Head of caudate nucleus (tissue), 42 donors: Measurements from ENCODE around the gene FILIP1.

Source experiments
- DNase-seq, 42 donors: peaks; one replicate each; pipeline versions ENCODE4 v3.0.0 to v3.0.0-alpha.2; 2020 to 2021; ENCODE audit warnings: mixed read lengths in 7 of 42
- intact Hi-C: fragments of 100-400 bp; cut with DNase I; formaldehyde crosslinking; loops from one replicate; pipeline ENCODE4 v1.15.0; 2022

The FILIP1 gene

DNA sequence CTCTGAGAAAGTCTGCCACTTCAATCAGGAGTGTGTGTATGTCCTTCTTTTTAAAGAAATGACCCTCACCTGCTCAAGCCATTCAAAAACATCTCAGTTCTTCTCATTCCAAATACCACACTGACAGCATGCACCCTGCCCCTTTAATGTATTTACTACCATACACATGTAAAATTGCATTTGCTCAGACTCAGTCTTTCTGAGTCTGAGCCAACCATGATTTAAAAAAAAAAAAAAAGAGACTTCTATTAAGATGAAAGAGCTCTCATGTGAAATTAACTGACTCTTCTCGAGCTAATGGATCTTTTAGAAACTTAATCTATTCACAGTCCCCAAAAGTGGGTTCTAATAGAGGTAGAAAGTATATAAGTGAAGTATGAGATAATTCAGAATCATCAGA lies 1.4 kb upstream of the FILIP1 start:
- intact Hi-C loops: no loop called here

DNA sequence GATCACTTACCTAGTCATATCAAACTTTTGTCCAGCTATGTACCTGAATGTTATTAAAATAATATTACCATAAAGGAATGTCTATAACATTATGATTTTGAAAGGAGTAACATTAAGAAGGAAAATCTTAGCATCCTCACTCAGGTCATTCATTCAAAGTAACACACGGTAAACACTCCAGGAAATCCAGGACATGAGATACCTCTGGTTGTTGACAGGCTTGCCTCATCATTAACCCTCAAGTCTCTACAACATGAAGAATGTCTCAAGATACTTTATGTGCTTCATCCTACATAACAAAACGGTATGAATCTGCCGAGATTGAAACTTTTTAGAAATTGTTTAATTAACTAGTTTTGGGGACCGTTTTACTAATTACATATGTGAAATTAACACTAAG lies 690 bp upstream of the FILIP1 start:
- no peak for DNase-seq
- intact Hi-C loops: no loop called here

More for the DNA sequence above, 1.4 kb upstream of the FILIP1 start:
- DNase-seq: no peak

DNA sequence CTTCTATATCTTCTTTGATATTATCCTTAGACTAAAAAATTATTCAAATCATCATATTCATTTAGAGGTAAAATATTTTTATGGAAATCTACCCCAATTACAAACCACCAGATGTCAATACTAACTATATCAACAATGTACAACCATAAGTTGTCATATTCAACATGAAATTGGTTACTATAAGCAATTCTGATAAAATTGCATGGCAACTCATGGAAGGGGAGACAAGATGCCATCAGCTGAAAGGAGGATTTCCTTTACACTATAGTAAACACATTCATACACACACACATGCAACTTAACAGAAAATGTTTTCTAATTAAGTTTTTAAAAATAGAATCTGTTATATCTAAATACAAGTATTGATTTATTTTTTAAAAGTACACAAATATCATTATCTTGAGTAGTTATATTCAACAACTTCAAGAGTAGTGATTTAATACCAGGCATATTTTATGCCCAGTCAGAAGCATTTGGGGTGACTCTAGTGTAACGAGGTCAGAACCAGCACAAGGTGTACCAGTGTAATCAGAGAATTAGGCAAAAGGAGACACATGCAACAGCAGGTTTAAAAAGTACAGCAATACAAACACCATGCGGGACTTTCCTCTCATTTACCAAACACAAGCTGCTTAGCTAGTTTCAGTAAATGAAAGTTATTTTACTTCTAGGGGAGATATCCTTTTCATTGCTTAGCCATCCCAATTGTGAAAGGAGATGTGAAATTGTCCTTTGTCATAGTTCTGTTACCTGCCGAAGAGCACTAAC lies 1.0 kb downstream of the FILIP1 start:
- no peak for DNase-seq
- intact Hi-C loops: no loop called here

DNA sequence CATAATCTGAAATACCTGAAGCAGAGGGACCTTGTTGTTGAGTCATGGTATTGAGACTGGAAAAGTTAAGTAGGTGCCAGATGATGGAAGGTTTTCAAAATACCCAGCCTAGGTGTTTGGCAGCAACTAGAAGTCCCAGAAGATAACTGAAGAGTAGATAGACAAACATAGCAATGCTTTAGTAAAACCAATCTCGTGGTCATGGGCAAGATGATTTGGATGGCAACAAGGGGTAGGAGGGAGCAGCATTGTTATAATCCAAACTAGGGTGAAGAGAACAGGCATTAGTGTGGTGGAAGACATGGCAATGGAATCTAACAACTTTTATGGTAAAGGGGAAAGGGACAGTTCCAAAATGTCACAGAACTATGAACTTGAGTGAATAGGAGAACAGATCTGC lies 2.3 kb downstream of the FILIP1 start:
- DNase-seq: no peak
- intact Hi-C loops: no loop called here

DNA sequence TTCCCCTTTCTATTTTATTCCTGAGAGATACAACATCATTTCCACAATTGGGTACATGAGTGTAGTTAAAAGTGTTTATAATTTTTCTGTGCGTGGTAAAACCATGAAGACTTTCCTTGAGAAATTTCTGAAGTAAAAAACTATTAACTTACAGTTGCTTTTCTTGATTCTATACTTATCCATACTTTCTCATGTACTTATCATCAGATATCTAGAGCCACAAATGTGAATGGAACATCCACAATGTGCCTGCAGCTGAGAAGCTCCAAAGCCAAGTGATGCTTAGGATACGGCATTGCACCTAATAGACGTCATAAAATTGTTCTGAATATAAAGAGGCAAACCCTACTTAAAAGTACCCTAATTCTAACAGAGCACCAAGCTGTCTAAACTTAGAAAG lies 2.9 kb downstream of the FILIP1 start:
- intact Hi-C loops: no loop called here
- no peak for DNase-seq

DNA sequence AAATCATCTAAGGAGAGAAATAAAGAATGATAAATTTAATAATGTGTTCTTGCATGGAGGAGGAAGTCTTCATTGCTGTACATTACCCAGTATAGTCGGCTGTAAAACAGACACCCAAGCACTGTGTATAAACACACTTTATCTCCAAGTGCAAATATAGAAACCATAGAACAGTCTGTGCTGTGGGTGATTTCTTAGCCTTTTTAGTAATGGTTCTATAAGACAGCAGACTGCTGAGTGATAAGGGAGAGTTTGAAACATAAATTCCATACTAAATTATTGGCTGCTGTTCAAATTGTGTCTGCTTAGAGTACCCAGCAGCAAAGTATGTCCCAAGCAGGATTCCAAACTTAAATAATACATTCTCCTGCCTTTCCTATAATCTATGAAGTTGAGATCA lies 4.6 kb downstream of the FILIP1 start:
- no peak for DNase-seq

DNA sequence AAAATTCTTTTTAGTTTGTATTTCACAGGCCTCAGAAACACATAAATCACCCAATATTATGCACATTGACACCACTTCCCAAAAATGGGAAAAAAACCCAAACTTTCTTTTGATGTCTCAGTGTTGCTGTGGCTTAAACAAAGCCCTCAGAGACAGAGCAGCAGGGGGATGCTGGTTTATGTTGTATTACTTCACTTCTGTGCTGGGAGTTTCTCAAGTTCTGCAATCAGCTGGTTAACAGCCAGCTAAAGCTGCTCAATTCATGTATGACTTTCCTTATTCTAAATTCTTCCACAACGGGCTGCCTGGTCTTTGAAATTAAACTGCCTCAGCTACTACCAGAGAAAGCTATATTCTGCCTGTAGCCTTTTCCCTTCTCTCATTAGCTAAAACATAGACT lies 5.6 kb downstream of the FILIP1 start:
- intact Hi-C loops: no loop called here
- DNase-seq: no peak

More for the DNA sequence above, 4.6 kb downstream of the FILIP1 start:
- intact Hi-C loops: no loop called here

DNA sequence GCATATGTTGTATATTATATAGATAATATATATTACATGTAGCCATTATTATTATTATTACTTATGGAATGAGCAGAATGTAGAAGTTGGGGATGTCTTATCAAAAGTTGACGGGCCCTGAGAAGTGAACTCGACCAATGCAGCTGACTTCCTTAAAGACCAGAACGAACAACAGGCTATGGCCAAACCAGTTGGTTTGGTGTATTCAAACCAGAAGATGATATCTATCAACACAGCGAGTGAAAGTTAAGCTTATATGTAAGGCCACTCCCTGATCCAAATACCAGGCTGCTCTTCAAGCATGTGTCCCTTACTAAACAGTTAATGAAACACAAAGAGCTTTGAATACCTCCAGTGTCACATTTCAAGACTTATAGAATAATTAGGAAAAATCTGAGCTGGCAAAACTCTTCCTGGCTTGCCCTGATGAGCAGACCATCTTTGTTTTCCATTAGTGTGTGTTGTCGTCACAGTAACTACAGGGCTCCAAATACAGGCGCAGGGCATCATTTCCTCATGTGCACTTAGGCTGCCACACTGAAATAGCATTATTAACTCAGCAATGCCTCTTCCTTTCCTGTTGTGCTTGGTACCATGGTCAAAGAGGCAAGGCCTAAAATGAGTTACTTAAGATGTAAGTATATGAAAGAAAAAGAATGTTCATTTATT lies 6.6 kb downstream of the FILIP1 start:
- no peak for DNase-seq
- intact Hi-C loops: no loop called here

DNA sequence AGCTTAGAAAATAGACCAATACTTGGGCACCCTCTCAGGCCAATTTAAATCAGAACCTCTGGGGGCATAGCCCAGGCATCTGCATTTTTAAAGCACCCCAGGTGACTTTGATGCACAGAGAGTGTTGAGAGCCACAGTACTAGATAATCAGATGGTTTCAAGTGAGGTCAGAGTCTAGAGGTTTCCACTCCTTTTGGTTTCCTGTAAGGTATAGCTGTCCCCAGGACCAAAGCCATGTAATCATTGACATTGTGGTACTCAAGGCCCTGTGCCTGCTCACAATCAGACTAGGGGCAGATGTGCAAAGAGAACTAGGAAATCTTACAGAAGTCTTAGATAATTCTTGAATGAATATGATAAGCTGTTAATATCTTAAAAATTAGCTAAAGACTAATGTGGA lies 9.1 kb downstream of the FILIP1 start:
- intact Hi-C loops: no loop called here
- no peak for DNase-seq

DNA sequence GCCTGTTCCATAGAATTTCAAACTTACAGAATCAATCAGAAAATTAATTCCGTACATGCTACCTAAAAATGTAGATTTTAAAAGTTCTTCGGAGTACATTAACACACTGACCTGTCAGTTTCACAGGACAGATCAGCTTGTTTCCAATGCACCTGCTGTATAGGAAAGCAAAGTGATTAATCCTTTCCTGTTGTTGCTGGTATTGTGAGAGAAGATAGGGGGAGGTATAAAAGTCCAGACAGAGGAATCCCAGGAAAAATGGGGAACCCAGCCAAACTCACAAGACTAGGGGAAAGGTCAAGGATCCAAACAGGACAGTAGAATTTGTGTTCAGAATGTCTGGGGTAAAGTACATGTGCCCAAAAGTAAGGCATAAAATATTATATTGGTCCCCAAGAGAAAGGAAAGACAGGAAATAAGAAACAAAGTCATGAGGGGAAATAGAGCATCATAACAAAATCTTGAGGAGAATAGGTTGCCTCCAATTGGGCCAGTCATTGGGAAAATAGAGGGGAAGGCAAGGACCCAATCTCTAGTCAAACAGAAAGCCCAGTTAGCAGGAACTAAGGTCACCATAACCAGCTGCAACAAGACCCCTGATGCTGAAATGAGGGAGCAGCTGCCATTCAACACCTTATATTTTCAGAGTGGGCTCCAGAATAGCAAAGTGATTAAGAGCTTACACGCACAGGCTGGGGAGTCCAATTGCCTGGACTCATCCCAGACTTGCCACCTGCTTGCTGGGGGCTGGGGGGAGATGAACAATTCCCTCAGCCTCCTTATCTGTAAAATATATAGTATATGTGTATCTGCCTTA lies 10.3 kb downstream of the FILIP1 start:
- intact Hi-C loops: no loop called here

DNA sequence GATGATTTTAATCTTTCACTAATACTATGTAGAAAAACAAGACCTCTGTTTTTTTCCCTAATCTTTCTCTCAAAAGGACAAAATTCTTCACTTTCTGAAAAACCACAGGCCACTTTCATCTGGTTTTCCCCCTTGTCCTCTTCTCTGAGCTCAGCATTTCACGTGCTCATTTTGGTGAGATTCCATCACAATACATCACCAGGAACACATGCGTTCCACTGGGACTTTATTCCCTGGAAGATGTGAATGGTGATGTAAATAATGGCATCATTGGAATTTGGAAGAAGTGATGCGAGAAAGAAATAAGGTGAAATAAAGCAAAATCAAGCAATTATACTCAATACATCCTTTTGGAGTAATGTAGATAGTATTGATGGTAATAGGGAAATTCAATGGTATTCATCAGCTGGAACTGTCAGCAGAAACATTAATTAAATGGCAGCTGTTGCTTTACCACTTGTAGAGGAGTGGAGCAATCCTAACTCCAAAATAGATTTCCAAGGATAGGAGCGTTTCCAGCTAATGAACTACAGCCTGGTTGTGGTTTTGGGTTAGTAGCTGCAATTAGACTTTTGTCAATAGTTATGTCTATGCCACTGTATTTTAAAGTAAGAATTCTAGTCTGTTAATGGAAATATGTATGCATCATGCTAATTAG lies 11.5 kb downstream of the FILIP1 start:
- intact Hi-C loops: no loop called here
- no peak for DNase-seq

More for the DNA sequence above, 10.3 kb downstream of the FILIP1 start:
- no peak for DNase-seq

DNA sequence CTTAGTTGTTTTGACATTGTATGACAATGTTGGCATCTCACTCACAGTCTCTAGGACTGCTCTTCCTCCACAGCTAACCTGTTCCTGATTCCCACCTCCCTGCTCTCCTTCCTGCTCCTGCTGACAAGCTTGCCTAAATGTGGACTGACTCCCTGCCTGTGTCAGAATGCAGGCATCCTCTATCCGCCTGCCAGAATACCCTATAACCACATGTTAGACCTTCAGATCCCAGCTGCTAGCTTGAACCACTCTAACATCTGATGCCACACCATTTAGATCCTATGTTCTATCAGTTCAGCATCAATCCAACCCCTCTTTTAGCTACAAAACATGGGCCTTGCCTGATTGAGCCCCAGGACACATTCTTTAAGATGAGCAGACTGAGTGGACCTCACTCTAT lies 12.2 kb downstream of the FILIP1 start:
- intact Hi-C loops: no loop called here
- DNase-seq: no peak

DNA sequence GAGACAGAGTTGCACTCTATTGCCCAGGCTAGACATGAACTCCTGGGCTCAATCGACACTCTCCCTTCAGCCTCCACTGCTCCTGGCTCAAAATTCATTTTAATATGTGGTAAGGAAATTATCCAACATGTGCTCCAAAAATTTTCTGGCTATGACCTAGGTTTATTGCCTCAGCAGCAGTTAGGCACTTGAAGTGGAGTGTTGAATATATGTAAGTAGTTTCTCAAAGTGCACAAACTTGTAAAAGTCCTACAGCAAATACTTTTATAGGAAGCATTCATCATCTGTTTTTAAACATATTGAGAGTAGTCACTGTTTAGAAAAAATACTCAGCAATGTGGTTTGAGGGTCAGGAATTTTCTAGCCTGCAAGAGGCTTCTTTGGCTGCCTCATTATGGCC lies 13.2 kb downstream of the FILIP1 start:
- DNase-seq: no peak
- intact Hi-C loops: no loop called here

DNA sequence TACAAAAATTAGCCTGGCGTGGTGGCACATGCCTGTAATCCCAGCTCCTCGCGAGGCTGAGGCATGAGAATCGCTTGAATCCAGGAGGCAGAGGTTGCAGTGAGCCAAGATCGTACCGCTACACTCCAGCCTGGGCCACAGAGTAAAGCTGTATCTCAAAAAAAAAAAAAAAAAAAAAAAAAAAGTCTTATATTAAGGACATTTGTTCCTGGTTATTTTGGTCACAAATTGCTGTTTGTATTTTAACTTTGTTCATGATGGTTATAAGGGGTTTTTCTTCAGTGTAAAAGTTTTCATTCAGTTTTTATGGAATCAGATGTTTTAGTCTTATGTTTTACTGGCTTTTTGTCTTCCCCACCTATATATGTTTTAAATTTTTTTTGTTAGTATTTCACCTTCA lies 13.9 kb downstream of the FILIP1 start:
- intact Hi-C loops: no loop called here
- no peak for DNase-seq

DNA sequence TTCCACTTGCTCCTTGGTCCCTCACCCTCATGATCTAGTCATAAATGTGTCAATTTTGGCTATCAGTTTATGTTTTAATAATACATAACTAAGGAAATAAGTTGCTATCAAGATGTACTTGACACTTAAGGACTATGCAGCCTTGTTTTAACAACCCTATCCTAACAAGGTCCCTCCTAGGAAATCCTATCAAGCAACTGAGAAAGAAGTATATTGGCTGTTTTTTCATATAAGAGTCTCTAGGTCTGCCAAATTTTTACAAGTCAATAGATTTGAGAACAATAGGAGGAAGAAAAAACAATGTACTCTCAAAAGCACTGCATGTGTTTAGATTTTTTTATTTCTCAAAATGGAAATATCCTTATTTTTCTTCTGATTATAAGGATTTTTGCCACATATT lies 14.7 kb downstream of the FILIP1 start:
- no peak for DNase-seq
- intact Hi-C loops: no loop called here

DNA sequence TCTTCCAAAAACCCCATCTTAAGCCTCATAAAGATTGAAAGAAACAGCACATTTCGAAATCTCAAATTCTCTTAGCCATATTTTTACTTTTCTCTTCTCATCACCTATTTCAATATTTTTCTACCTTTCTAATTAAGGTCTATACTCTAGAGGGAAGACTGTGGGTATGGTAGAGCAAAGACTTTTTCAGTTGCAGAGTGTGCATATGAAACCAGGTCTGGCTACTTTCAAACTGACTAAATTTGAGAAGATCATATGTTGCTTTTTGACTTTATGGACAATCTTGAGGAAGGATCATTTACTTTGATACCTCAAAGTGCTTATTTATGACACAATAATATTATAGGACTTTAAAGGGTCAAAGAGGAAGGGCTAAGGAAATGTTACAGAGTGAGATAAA lies 20.7 kb downstream of the FILIP1 start:
- intact Hi-C loops: no loop called here

DNA sequence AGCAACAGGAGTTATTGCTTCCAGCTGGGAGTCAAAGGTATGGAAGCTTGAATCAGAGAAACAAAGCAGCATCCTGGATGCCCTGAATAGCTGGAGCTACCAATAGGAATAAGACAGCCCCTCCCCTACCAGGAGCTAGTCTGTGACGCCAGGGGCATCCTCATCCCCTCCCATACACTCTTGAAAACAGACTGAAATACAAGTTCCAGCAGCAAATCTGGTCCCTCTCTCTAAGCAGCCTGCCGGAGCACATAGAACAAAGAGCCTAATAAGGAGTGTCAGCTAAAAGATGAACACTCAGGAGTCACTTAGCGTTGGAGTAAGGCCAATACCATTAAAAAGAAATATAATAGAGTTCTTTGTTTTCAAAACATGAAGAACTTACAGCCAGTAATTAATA lies 25.6 kb downstream of the FILIP1 start:
- no peak for DNase-seq
- intact Hi-C loops: no loop called here

More for the DNA sequence above, 20.7 kb downstream of the FILIP1 start:
- no peak for DNase-seq

DNA sequence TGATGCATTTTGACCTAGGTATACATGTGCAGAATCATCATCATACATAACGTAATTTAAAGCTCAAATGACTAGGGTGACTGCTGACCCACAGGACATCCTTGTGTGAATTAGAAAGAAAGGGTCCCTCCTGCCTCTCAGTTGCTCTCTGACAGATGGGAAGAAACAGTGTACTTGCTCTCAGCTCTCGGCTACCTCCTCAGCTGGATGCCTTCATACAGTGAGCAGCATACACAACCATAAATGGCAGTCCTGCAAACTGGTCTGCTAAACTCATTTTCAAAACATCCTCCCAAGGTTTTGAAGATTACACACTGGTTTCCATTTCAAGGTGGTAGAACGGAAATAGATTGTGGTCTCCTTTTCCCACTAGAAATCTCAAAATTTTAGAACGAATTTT lies 26.3 kb downstream of the FILIP1 start:
- intact Hi-C loops: no loop called here
- DNase-seq: no peak

DNA sequence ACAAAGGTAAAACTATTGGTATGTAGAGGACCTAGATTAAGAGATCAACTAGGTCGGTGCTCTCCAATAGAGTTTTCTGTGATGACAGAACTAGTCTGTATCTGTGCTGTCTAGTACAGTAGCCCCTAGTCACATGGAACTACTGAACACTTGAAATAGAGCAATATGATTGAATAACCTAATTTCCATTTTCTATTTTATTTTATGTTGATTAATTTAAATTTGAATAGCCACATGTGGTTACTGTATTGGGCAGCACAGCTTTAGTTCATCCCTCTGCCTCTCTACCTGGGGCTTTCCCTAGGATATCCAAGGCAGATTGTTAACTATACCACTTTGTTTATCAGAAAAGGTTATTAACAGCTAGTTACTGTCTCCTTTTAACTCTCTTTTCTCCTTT lies 27.0 kb downstream of the FILIP1 start:
- intact Hi-C loops: no loop called here
- no peak for DNase-seq

DNA sequence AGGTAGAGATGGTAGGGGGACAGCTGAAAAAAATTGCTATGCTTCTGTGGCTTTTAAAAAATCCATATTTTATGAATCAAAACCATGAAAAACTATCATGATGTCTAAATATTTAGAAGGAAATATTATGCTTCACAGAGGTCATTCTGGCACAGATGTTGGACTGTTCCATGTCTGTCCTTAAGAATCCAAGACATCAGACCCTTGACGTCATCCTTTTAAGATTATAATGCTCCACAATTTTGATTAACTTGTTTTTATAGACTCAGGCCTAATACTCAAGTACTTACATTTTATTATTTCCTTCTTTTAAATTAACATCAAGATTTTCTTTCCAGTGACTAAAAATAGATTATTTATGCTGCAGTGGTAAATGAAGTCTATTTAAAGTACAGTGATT lies 29.7 kb downstream of the FILIP1 start:
- DNase-seq: no peak

More for the DNA sequence above, 29.7 kb downstream of the FILIP1 start:
- intact Hi-C loops: no loop called here
